DLD1 (cell line): Measurements from ENCODE around the gene AFF1.

Experiments used
- in situ Hi-C: cut with HindIII; loops from 2 replicates; pipeline ENCODE4 v1.10.0; 2017; ENCODE audit warnings: low sequenced_read_pairs

The AFF1 gene

DNA sequence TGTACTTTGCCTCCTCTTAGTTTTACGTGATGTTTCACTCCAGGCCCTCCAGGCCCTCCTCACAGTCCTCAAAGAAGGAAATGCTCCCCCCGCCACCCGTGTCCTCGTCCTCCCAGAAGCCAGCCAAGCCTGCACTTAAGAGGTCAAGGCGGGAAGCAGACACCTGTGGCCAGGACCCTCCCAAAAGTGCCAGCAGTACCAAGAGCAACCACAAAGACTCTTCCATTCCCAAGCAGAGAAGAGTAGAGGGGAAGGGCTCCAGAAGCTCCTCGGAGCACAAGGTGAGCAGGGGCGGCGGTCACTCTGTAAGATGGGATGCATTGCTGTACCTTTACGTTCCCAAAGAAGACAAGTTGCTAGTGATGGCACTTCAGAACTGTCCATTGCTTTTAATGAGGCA, 191.2 kb downstream of the AFF1 start:
- in situ Hi-C loops = no loop called here

DNA sequence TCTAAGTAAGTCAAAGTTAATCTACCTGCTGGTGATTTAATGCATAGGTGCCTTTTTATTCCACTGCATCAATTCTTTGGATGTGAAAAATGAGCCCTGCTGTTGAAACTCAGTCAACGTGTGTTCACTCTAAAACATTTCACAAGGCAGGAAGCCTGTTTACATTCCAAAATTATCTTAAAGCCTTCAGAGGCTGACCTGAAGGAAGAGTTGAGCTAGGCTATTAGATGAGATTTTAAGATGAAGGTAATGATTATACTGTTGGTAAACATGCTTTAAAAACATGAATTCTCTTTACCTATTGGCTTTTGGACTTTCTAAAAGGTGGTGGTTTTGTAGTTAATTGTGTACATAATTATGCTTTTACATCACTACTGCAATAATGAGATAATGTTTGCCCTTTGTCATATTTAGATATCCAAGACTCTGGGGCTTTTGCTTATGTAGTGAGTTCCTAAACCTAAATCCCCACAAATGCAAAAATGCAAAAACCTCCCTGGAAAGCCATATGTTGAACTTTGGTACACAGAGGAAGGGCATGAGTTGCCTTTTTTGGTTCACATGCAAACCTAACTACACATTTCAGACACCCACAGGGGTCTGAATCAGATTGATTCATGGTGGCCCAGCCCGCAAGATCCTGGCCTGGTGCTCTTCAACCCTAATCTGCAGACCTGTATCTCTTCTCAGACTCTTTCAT, 193.3 kb downstream of the AFF1 start:
- in situ Hi-C loops = no loop called here

DNA sequence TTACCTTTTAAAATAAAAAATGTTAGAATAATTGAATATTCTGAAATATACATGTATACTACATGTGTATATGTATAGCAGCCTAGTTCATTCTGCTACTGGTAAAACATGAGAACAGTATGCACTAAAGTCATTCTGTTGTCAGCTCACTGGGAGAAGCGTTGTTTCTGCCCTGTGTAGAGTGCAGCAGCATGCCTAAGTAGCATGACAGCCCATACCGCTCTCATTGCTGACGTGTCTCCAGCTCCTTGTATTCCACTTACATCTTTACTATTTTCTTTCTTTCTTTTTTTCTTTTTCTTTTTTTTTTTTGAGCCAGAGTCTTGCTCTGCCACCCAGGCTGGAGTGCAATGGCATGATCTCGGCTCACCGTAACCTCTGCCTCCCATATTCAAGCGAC, 194.9 kb downstream of the AFF1 start:
- in situ Hi-C loops = no loop called here

DNA sequence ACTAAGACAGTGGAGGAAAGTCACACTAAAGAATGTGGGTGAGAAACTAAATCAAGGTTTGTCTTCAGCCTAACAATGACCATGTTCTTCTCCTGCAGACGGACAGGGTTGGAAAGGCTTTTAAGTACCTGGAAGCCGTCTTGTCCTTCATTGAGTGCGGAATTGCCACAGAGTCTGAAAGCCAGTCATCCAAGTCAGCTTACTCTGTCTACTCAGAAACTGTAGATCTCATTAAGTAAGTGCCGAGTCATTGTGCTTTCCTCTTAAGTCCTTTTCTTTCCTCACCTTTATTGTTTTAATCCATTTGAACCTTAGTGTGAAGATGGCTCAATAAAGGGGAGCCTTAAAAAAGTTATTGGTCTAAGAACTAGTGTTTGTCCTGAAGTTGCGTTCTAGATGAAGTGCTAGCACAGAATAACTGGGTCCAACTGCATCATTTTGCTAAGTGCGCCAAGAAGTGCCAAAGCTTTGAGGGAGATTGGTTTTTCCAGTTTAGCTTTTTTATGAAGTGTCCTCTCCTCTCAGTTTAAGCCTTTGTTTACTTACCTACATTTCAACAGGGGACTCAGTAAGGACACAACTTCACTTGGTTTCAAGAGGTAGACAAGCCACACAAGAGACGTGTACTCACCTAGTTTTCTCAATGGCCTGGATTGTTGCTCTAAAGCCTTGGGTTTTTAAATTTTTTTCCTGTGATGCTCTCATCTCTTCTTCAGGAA, 196.3 kb downstream of the AFF1 start:
- in situ Hi-C loops = no loop called here

DNA sequence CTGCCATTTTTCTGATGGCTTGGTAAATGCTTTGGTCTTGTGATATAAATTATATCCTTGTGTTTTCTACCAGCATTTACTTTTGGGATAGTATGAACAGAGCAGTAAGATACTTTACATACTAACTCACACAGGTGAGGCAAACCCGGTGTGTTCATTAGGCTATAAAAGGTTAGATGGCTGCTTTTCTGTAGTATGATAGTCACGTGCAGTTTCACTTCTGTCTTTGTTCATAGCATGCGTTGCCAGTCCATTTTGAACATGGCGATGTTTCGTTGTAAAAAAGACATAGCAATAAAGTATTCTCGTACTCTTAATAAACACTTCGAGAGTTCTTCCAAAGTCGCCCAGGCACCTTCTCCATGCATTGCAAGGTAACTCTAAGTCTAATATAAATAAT, 197.2 kb downstream of the AFF1 start:
- in situ Hi-C loops = no loop called here

DNA sequence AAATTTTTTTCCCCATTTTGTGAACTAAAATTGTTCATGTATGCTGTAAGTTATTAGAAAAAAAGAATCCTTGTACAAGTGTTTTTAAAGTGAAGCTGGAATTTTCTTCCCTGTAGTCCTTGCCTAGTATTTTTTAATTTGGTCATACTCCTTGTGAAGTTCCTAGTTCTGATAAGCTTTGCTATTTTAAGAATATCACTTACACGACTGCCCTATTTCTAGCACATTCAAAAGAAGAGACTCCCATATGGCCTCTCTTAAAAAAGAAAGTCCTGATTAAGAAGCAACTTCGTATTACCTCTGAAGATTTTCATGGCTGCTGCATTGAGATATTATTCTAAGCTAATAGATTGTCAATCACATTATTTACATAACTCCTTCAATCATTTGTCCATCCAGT, 198.4 kb downstream of the AFF1 start:
- in situ Hi-C loops = no loop called here

DNA sequence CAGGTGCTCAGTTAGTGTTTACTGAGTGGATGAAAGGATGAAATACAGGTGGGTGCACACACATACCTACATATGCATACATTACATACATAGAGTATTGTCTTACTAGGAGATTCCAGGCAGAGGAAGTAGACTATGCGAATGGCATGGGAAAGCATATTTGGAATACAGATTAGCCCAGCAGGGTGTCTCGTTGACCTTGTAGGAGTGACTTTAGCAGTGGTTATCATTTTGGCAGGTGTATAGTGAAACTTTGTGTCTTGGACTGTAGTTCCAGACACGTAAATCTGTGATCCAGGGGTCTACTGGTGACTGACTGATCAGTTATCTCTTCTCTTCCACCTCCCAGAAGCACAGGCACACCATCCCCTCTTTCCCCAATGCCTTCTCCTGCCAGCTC, 199.3 kb downstream of the AFF1 start:
- in situ Hi-C loops = no loop called here

DNA sequence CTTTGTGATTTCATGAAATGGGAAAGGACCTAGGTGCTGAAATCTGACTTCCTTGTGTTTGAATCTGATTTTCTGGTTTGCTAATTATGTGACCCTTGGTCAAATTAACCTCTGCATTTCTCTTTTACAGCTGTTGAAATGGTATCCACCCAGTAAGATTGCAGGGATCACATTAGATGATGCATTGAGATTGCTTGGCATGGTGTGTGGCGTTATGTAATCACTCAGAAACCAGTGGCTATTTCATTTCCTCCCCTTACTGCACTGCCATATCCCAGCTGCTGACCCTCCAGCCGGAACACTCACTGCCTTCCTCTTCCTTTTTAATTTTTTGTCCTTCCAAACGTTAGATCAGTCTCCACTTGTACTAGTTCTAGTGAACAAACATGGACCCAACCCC, 206.6 kb downstream of the AFF1 start:
- in situ Hi-C loops = no loop called here

DNA sequence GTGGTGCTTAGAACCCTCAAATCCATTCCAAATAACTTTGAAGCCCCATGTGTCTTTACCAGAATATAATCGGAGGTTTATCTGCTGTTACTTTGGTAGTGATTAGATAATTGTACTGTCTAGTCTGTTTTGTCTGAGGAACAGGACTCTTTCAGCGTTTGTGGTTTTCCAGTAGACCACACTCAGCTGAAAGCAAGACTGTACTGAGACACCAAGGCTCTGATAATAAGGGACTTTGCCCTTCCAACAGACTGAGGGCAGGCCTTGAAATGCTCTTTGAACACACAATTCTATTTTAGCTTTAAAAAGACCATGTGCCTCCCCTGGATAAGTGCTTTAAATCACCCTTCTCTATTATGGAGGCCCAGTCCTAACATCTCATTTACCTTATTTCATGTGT, 209.5 kb downstream of the AFF1 start:
- in situ Hi-C loops = no loop called here

DNA sequence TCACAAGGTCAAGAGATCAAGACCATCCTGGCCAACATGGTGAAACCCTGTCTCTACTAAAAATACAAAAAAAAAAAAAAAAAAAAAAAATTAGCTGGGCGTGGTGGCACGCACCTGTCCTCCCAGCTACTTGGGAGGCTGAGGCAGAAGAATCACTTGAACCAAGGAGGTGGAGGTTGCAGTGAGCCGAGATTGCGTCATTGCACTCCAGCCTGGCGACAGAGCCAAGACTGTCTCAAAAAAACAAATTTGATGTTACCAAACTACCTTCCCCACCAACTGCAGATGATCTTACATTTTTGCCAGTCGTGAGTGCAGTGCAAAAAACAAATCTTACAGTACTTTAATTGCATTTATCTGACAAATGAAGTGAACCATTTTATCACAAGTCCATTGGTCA, 211.1 kb downstream of the AFF1 start:
- in situ Hi-C loops = loop anchor here (5.0 kb wide), 1 partner anchor 61 kb away; no protein-coding TSS in a partner anchor

DNA sequence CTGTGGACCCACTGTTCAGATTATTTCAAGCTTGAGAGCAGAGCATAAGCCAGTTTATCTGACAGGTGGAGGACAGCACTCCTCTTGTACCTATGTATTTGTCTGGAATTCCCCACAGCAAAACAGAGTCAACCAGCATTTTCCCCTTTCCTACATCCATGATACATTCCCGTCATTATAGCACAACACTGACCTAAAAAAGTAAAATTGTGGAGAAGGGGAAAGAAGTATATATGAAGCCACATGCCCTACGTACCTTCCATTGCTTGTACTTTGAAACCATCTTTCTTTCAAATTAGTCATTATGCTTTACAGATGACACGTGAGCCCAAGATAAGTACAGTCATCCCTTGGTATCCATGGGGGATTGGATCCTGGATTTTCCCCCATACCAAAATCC, 212.3 kb downstream of the AFF1 start:
- in situ Hi-C loops = loop anchor here (5.0 kb wide), 1 partner anchor 60 kb away; no protein-coding TSS in a partner anchor

DNA sequence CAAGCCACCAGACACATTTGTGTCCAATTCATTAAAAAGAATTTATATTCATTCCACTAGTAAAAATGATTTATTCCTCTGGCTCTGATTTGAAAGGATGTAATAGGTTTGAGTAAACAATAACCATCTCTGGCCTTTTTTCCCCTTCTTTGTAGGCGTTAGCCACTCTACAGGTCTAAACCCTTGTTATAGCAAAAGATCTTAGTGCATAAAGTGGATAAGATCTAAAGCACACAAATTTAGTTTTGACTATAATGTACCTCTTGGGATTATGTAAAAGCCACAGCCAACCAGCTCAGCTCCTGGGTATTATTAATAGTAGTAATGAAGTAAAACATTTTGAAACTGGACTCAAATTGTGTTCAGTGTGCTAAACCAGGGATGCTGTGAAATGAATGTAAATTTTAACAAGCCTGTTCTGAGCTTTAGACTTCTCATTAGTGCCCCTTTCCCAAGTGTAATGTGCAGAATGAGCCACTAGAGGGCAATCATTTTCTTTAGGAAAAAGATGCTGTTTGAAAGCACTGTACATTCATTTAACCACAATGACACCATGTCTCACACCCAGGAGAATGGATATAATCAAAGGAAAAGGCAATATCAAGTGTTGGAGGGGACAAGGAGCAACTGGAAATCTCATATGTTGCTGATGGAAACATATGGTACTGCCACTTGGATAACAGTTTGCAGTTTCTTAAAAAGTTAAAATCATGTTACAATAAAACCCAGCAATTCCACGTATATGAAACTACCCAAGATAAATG, 215.9 kb downstream of the AFF1 start:
- in situ Hi-C loops = no loop called here

DNA sequence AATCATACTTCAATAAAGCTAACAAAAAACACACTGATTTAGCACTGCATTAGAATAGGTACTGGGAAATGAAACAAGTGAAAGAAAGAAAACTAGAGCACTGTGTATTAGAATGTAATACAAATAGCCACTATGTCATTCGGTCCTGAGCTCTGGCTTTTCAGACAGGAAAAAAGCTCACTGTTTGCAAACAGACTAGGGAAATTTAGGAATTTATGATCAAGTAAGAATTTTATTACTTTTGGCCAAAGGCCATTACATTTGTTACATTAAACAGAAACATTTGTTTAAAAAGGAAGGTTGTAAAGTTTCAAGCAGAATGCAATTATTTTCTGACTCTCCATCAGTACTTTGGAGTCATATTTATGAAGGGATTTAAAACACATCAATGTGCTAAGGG, 216.9 kb downstream of the AFF1 start:
- in situ Hi-C loops = no loop called here

DNA sequence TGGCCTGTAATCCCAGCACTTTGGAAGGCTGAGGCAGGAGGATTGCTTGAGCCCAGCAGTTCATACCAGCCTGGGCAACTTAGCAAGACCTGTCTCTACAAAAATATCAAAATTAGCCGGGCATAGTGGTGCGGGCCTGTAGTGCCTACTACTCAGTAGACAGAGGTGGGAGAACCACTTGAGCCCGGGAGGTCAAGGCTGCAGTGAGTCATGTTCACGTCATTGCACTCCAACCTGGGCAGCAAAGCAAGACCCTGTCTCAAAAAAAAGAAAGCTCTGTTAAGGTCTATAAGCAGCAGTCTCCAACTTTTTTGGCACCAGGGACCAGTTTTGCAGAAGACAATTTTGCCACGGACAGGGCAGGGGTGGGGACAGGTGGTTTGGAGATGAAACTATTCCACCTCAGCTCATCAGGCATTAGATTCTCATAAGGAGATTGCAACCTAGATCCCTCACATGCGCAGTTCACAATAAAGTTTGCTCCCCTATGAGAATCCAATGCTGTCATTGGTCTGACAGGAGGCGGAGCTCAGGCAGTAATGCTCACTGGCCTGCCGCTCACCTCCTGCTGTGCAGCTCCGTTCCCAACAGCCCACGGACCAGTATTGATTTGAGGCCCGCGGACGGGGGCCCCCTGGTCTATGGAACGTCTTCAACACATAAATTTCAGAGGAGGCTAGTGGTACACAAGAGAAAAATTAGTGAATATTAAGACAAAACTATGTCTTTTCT, 217.7 kb downstream of the AFF1 start:
- in situ Hi-C loops = no loop called here

DNA sequence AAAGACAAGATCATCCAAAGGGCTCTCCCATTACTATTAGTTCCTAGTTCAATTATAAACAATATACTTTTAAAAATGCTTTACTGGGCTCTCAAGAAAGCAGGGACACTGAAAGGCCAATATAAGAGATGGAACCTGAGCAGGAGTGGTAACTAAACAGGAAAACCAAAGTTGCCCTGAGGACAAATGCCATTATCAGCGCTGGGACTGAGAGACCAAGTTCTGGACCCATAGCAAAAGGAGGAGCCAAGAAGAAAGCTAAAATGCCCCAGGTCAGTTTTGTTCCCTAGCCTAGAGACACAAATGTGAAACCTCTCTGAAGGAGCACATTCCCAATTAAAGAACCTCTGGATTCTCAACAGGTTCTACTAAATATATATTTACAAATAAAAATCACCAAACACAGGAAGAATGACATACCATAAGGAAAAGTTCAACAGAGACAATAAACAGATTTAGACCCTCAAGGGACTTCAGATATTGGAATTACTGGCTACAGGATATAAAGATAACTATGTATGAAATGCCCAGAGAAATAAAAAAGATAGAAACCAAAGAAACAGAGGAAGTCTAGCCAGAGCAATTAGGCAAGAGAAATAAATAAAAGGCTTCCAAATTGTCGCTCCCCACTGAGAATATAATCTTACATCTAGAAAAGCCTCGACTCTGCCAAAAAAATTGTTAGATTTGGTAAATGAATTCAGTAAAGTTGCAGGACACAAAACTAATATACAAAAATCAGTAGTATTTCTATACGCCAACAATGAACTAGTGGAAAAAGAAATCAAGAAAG, 218.5 kb downstream of the AFF1 start:
- in situ Hi-C loops = no loop called here

DNA sequence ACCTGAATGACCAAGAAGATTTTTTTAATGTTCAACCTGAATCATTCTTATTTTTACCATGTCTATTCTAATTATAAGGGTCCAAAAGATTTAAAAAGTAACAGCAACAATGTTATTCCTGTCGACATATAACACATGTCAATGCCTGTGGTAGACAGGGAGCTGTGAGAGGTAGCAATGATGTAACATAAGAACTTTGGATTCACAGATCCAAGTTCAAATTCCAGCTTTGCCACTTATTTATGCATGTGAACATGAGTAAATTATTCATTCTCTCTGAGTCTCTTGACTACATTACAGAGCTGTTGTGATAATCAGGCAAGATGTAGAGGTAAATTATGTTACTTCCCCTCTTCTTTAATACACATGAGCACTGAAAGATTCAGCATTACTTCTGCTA, 231.1 kb downstream of the AFF1 start:
- in situ Hi-C loops = no loop called here

DNA sequence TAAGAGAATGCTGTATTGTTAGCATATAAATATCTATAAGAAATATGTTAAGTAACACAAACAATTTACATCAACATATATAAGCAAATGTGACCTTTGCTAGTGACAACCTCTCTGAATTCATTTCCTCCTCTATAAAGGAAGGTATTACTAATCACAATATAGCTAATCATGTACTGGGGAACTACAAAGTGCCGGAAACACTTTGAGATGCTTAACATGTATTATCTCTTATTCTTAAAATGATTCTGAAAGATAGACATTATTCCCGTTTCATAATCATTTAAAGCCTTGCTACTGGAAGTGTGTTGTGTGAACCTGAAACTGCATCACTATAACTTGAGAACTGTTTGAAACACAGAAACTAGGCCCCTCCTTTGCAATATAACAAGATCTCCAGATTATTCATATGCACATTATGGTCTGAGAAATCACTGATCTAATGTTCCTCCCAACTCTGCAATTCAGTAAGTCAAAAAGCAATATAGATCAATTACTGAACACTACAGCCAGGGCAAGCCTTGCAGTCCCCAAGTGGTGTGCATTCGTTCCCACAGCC, 231.6 kb downstream of the AFF1 start:
- in situ Hi-C loops = no loop called here

DNA sequence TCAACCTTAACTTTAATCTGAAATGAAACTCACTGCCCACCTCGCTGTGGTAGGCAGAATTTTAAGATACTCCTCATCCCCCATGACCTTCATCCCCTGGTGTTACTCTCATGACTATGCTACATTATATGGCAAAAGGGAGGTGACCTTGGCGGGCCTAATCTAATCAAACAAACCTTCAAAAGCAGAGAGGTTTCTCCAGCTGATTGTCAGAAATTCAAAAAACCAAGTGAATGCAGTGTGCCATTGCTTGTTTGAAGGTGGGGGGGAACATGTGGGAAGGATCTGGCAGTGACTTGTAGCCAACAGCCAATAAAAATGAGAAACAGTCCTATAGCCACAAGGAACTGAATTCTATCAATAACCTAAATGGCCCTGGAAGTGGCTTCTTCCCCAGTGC, 237.1 kb downstream of the AFF1 start:
- in situ Hi-C loops = no loop called here

DNA sequence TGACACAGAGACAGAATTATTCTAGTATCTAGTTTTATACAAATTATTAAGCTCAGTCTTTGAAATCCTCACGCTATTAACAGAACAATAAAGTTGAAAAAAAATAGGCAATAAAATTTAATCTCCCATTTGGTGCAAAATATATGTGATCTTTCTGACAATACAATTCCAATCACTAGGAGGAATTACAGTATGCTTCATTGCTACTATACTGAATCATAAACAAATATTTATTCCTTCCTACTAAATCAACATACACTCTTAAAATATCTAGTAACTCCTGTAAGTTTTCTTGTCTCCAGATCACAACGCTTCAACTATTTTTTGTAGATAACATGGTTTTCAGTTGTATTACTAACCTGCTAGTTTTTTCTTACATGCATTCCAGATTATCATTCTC, 239.9 kb downstream of the AFF1 start:
- in situ Hi-C loops = no loop called here

DNA sequence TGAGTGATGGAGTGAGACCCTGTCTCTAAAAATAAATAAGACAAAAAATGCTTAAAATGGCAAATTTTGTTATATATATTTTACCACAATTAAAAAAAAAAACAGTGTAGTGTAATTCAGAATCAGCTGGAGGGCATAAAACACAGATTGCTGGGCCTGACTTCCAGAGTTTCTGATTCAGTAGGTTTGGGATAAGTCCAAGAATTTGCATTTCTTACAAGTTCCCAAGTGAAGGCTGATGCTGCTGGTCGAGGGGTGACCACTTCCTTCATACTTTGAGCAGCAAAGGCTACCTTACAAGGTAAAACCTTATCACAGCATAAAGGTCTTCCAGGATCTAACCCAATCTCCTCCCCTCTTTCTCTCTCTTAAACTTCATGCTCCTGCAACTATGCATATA, 244.9 kb downstream of the AFF1 start:
- in situ Hi-C loops = no loop called here
